Activated naive CD8-positive, alpha-beta T cell (primary cell): ENCODE measurements around the gene PYROXD2.

Source experiments
- H3K27ac Mint-ChIP-seq: one replicate; pipeline ENCODE4 v1.8.0; 2021; ENCODE audit warnings: mixed read lengths
- H3K27me3 Mint-ChIP-seq: one replicate; pipeline ENCODE4 v1.8.0; 2021; ENCODE audit warnings: mixed read lengths
- H3K36me3 Mint-ChIP-seq: one replicate; pipeline ENCODE4 v1.8.0; 2021; ENCODE audit warnings: mixed read lengths
- H3K4me1 Mint-ChIP-seq: one replicate; pipeline ENCODE4 v1.8.0; 2021; ENCODE audit warnings: low read depth, mixed read lengths
- H3K4me3 Mint-ChIP-seq: one replicate; pipeline ENCODE4 v1.8.0; 2021; ENCODE audit warnings: mild to moderate bottlenecking, mixed read lengths
- H3K9me3 Mint-ChIP-seq: one replicate; pipeline ENCODE4 v1.8.0; 2021; ENCODE audit warnings: low read depth, mixed read lengths

PYROXD2 gene

GRCh38 chr10:98414932-98415730, at the start of gene PYROXD2:
TSS of gene PYROXD2 (minus strand) at chr10:98415182. CDS start at chr10:98415135, 47 bp downstream.
- H3K4me3 Mint-ChIP-seq = peak within 1 kb of the TSS; percentile 90
- no peaks in the 10 kb centered on the region for H3K27me3 Mint-ChIP-seq
- H3K9me3 Mint-ChIP-seq = no peaks in the 10 kb centered on the region
- no peaks in the 10 kb centered on the region for H3K36me3 Mint-ChIP-seq
- H3K27ac Mint-ChIP-seq = peak within 1 kb of the TSS; percentile 86
- H3K4me1 Mint-ChIP-seq = peaks cover 21% of the 10 kb centered on the region

GRCh38 chr10:98463976-98464754, 49.2 kb upstream of the PYROXD2 start:
- no peaks in the 10 kb centered on the region for H3K36me3 Mint-ChIP-seq
- H3K9me3 Mint-ChIP-seq = no peaks in the 10 kb centered on the region
- no peak overlapping the region for H3K4me3 Mint-ChIP-seq
- H3K4me1 Mint-ChIP-seq = peaks cover 2% of the 10 kb centered on the region
- peaks cover 4% of the 10 kb centered on the region for H3K27me3 Mint-ChIP-seq
- no peak overlapping the region for H3K27ac Mint-ChIP-seq

GRCh38 chr10:98463016-98463415, 48.0 kb upstream of the PYROXD2 start:
- Mint-ChIP-seq H3K4me1 (peaks cover 2% of the 10 kb centered on the region), H3K36me3 (no peaks in the 10 kb centered on the region), H3K4me3 (no peak overlapping the region), H3K9me3 (no peaks in the 10 kb centered on the region), H3K27ac (no peak overlapping the region), H3K27me3 (peaks cover 7% of the 10 kb centered on the region)

GRCh38 chr10:98461500-98461842, 46.5 kb upstream of the PYROXD2 start:
- no peaks in the 10 kb centered on the region for H3K36me3 Mint-ChIP-seq
- H3K9me3 Mint-ChIP-seq = no peaks in the 10 kb centered on the region
- H3K4me1 Mint-ChIP-seq = no peaks in the 10 kb centered on the region
- no peak overlapping the region for H3K4me3 Mint-ChIP-seq
- no peak overlapping the region for H3K27ac Mint-ChIP-seq
- H3K27me3 Mint-ChIP-seq = peaks cover 9% of the 10 kb centered on the region

GRCh38 chr10:98460837-98461499, 46.0 kb upstream of the PYROXD2 start:
- Mint-ChIP-seq H3K9me3 (no peaks in the 10 kb centered on the region), H3K4me1 (no peaks in the 10 kb centered on the region), H3K36me3 (no peaks in the 10 kb centered on the region), H3K27ac (no peak overlapping the region), H3K4me3 (no peak overlapping the region), H3K27me3 (peaks cover 9% of the 10 kb centered on the region)

- Mint-ChIP-seq H3K4me1 (no peaks in the 10 kb centered on the region), H3K4me3 (no peak overlapping the region), H3K27me3 (peaks cover 9% of the 10 kb centered on the region), H3K27ac (no peak overlapping the region), H3K9me3 (no peaks in the 10 kb centered on the region), H3K36me3 (no peaks in the 10 kb centered on the region)
Observed at GRCh38 chr10:98458809-98459784, 44.1 kb upstream of the PYROXD2 start.

- Mint-ChIP-seq H3K9me3 (no peaks in the 10 kb centered on the region), H3K4me3 (no peak overlapping the region), H3K36me3 (no peaks in the 10 kb centered on the region), H3K4me1 (no peaks in the 10 kb centered on the region), H3K27me3 (peaks cover 8% of the 10 kb centered on the region), H3K27ac (no peak overlapping the region)
Observed at GRCh38 chr10:98457721-98458120, 42.7 kb upstream of the PYROXD2 start.

GRCh38 chr10:98456686-98457482, 41.9 kb upstream of the PYROXD2 start:
- H3K27me3 Mint-ChIP-seq = peaks cover 13% of the 10 kb centered on the region
- no peaks in the 10 kb centered on the region for H3K36me3 Mint-ChIP-seq
- H3K4me1 Mint-ChIP-seq = no peaks in the 10 kb centered on the region
- H3K9me3 Mint-ChIP-seq = no peaks in the 10 kb centered on the region
- H3K27ac Mint-ChIP-seq = no peak overlapping the region
- no peak overlapping the region for H3K4me3 Mint-ChIP-seq

GRCh38 chr10:98456043-98456570, 41.1 kb upstream of the PYROXD2 start:
- H3K9me3 Mint-ChIP-seq = no peaks in the 10 kb centered on the region
- no peaks in the 10 kb centered on the region for H3K36me3 Mint-ChIP-seq
- peaks cover 13% of the 10 kb centered on the region for H3K27me3 Mint-ChIP-seq
- no peaks in the 10 kb centered on the region for H3K4me1 Mint-ChIP-seq
- no peak overlapping the region for H3K4me3 Mint-ChIP-seq
- no peak overlapping the region for H3K27ac Mint-ChIP-seq

- no peak overlapping the region for H3K27ac Mint-ChIP-seq
- H3K4me3 Mint-ChIP-seq = no peak overlapping the region
- H3K9me3 Mint-ChIP-seq = no peaks in the 10 kb centered on the region
- H3K36me3 Mint-ChIP-seq = no peaks in the 10 kb centered on the region
- H3K4me1 Mint-ChIP-seq = no peaks in the 10 kb centered on the region
- H3K27me3 Mint-ChIP-seq = peaks cover 13% of the 10 kb centered on the region
Observed at GRCh38 chr10:98453729-98454128, 38.7 kb upstream of the PYROXD2 start.

- no peak overlapping the region for H3K27ac Mint-ChIP-seq
- H3K4me3 Mint-ChIP-seq = no peak overlapping the region
- H3K36me3 Mint-ChIP-seq = no peaks in the 10 kb centered on the region
- H3K4me1 Mint-ChIP-seq = peaks cover 8% of the 10 kb centered on the region
- peaks cover 8% of the 10 kb centered on the region for H3K27me3 Mint-ChIP-seq
- H3K9me3 Mint-ChIP-seq = no peaks in the 10 kb centered on the region
Observed at GRCh38 chr10:98450618-98451017, 35.6 kb upstream of the PYROXD2 start.

- peaks cover 8% of the 10 kb centered on the region for H3K27me3 Mint-ChIP-seq
- no peak overlapping the region for H3K27ac Mint-ChIP-seq
- peaks cover 21% of the 10 kb centered on the region for H3K4me1 Mint-ChIP-seq
- H3K4me3 Mint-ChIP-seq = no peak overlapping the region
- no peaks in the 10 kb centered on the region for H3K36me3 Mint-ChIP-seq
- no peaks in the 10 kb centered on the region for H3K9me3 Mint-ChIP-seq
Observed at GRCh38 chr10:98449287-98449686, 34.3 kb upstream of the PYROXD2 start.

- Mint-ChIP-seq H3K27ac (peak within 1 kb of the TSS; percentile 89), H3K4me1 (peaks cover 40% of the 10 kb centered on the region), H3K4me3 (peak within 1 kb of the TSS; percentile 92), H3K9me3 (no peaks in the 10 kb centered on the region), H3K36me3 (peaks cover 6% of the 10 kb centered on the region), H3K27me3 (no peaks in the 10 kb centered on the region)
Observed at GRCh38 chr10:98446661-98447221, 31.8 kb upstream of the PYROXD2 start, which contains the start of gene HPS1. TSS of gene HPS1 (minus strand) at chr10:98446935. CDS start at chr10:98443240, 3,695 bp downstream.
